K562 (cell line): Measurements from ENCODE around the gene KLK1. TPM values are rescaled to one million over a fixed set of nuclear protein-coding genes. Genes with fewer than 3 reads are reported as not detected.
A peak's percentile ranks its signal among the peaks of the same experiment; 100 is the strongest.

Experiments
- ARID3B ChIP-seq: fragments of 250-450 bp; sonication (Bioruptor Pico); IDR thresholded peaks from 2 replicates; pipeline ENCODE4 v1.4.0; 2020; ENCODE audit warnings: borderline replicate concordance
- ATF6 ChIP-seq: sonication (generic); formaldehyde crosslinking; IDR thresholded peaks from 2 replicates; pipeline ENCODE4 v1.4.0; 2020; ENCODE audit warnings: mild to moderate bottlenecking, missing genetic modification reagents
- ATF7 ChIP-seq: fragments of 450-650 bp; IDR thresholded peaks from 2 replicates; pipeline ENCODE4 v1.7.1; 2014; ENCODE audit warnings: mild to moderate bottlenecking, moderate library complexity
- CREM ChIP-seq: IDR thresholded peaks from 2 replicates; pipeline ENCODE4 v1.6.1; 2014; ENCODE audit warnings: antibody characterized with exemption, low read depth
- CTBP1 ChIP-seq: fragments of 450-650 bp; IDR thresholded peaks from 2 replicates; pipeline ENCODE4 v1.6.1; 2016; ENCODE audit warnings: borderline replicate concordance
- DLX4 ChIP-seq: fragments of 250-450 bp; sonication (Bioruptor Pico); IDR thresholded peaks from 2 replicates; pipeline ENCODE4 v1.6.1; 2021; ENCODE audit warnings: mild to moderate bottlenecking
- E2F4 ChIP-seq: sonication (generic); formaldehyde crosslinking; IDR thresholded peaks from 2 replicates; pipeline ENCODE4 v1.8.0; 2022; ENCODE audit warnings: mild to moderate bottlenecking, low read depth, missing genetic modification reagents
- EP300 ChIP-seq: IDR thresholded peaks from 2 replicates; pipeline ENCODE4 v1.6.1; 2012; ENCODE audit warnings: low read length, improper control_type of control experiment
- ESRRB ChIP-seq: fragments of 250-450 bp; sonication (Bioruptor Pico); IDR thresholded peaks from 2 replicates; pipeline ENCODE4 v1.5.0; 2020; ENCODE audit warnings: mild to moderate bottlenecking, moderate library complexity, borderline replicate concordance
- GABPB1 ChIP-seq: sonication (generic); formaldehyde crosslinking; IDR thresholded peaks from 2 replicates; pipeline ENCODE4 v1.8.0; 2022; ENCODE audit warnings: mild to moderate bottlenecking, missing genetic modification reagents
- GABPB2 ChIP-seq: fragments of 250-450 bp; sonication (Bioruptor Pico); conservative IDR thresholded peaks from 2 replicates; pipeline ENCODE4 v1.5.1; 2021; ENCODE audit warnings: mild to moderate bottlenecking
- HDAC8 ChIP-seq: fragments of 450-650 bp; IDR thresholded peaks from 2 replicates; pipeline ENCODE4 v1.6.1; 2016; ENCODE audit warnings: mild to moderate bottlenecking, missing genetic modification characterization, moderate library complexity, missing compliant biosample characterization
- NCOA6 ChIP-seq: fragments of 450-650 bp; IDR thresholded peaks from 2 replicates; pipeline ENCODE4 v1.6.1; 2017; ENCODE audit warnings: mild to moderate bottlenecking
- NFXL1 ChIP-seq: fragments of 450-650 bp; formaldehyde crosslinking; IDR thresholded peaks from 2 replicates; pipeline ENCODE4 v1.4.0; 2021; ENCODE audit warnings: mild to moderate bottlenecking
- NR2C1 ChIP-seq, 2 experiments: fragments of 450-650 bp; IDR thresholded peaks; 2 replicates each; pipeline ENCODE4 v1.6.1; 2017; ENCODE audit warnings: mild to moderate bottlenecking in 2 of 2, antibody characterized with exemption in 1 of 2, inconsistent platforms in 1 of 2, missing compliant biosample characterization in 1 of 2, missing genetic modification characterization in 1 of 2
- NR3C1 ChIP-seq: sonication (generic); formaldehyde crosslinking; IDR thresholded peaks from 2 replicates; pipeline ENCODE4 v1.8.1; 2022; ENCODE audit warnings: missing genetic modification reagents
- PHF20 ChIP-seq: fragments of 450-650 bp; IDR thresholded peaks from 2 replicates; pipeline ENCODE4 v1.6.1; 2018; ENCODE audit not compliant: partially characterized antibody
- RBFOX2 ChIP-seq: fragments of 200-400 bp; formaldehyde crosslinking; IDR thresholded peaks from 2 replicates; pipeline ENCODE4 v1.6.1; 2017; ENCODE audit warnings: low read depth, mild to moderate bottlenecking, low read length, moderate library complexity
- SAFB ChIP-seq: fragments of 200-400 bp; formaldehyde crosslinking; IDR thresholded peaks from 2 replicates; pipeline ENCODE4 v1.6.1; 2017; ENCODE audit warnings: low read depth, low read length, borderline replicate concordance
- STAT5B ChIP-seq: fragments of 250-450 bp; sonication (Bioruptor Pico); IDR thresholded peaks from 2 replicates; pipeline ENCODE4 v1.8.0; 2021; ENCODE audit warnings: mild to moderate bottlenecking, inconsistent platforms
- TEAD4 ChIP-seq, 2 experiments: sonication (generic) in 1 of 2; formaldehyde crosslinking in 1 of 2; IDR thresholded peaks; 2 replicates each; pipeline versions ENCODE4 v1.6.1 to v1.8.0; 2012 to 2022; ENCODE audit warnings: borderline replicate concordance in 1 of 2, inconsistent platforms in 1 of 2, low read length in 1 of 2, mild to moderate bottlenecking in 1 of 2, missing genetic modification reagents in 1 of 2
- U2AF2 ChIP-seq: fragments of 200-400 bp; formaldehyde crosslinking; optimal IDR thresholded peaks from 2 replicates; pipeline ENCODE3; 2017; ENCODE audit warnings: low read depth, mild to moderate bottlenecking, low read length
- ZNF282 ChIP-seq: sonication (generic); formaldehyde crosslinking; IDR thresholded peaks from 2 replicates; pipeline ENCODE4 v1.8.1; 2023; ENCODE audit warnings: missing genetic modification reagents
- ZNF41 ChIP-seq: fragments of 250-450 bp; sonication (Bioruptor Pico); conservative IDR thresholded peaks from 2 replicates; pipeline ENCODE4 v1.4.0; 2020; ENCODE audit warnings: mild to moderate bottlenecking
- ZNF707 ChIP-seq: fragments of 250-450 bp; sonication (Bioruptor Pico); conservative IDR thresholded peaks from 2 replicates; pipeline ENCODE4 v1.8.0; 2022; ENCODE audit warnings: inconsistent platforms, mild to moderate bottlenecking, moderate library complexity
- polyA plus RNA-seq, 8 experiments: library from polyadenylated mRNA; depleted of rRNA in 4 of 8; stranded (reverse) in 5 of 8; unstranded in 3 of 8; fragments of >200 nt; fragmentation: Nextera tagmentation in 2 of 8; fragmentation: Illumina TruSeq in 1 of 8; extraction: Ambion mirVana in 2 of 8; extraction: Trizol in 1 of 8; gene quantifications; 2 replicates each; pipeline versions ENCODE4 v1.2.1 to v1.2.3, GENCODE V29; 2011 to 2014; ENCODE audit warnings: inconsistent platforms in 1 of 8, missing spikeins in 1 of 8
- total RNA-seq, 7 experiments: library from RNA; depleted of rRNA in 6 of 7; stranded (reverse); fragments of >200 nt in 6 of 7; fragmentation: Illumina TruSeq in 2 of 7; extraction: Trizol in 2 of 7; gene quantifications; 2 replicates each; pipeline versions ENCODE4 v1.2.1 to v1.2.3, GENCODE V29; 2011 to 2021; ENCODE audit warnings: low replicate concordance in 1 of 7

The KLK1 gene
- total and polyA plus RNA-seq, 9 of the 15 experiments (the other 6 are each of a cell fraction or from before 2014, with no cell fraction given): 0.87 to 15.4 (median 9.1) TPM

GRCh38 chr19:50835785-50836542, 12.4 kb upstream of the KLK1 start (continued):
- TF ChIP-seq SAFB (no peak), ATF6 (CRISPR knock-in tag) (no peak), DLX4 (CRISPR knock-in tag) (no peak), RBFOX2 (peak; percentile 81), NCOA6 (peak; percentile 78), E2F4 (CRISPR knock-in tag) (no peak), ATF7 (peak; percentile 81), PHF20 (peak; percentile 40), ZNF707 (CRISPR knock-in tag) (no peak), ZNF41 (no peak), ARID3B (CRISPR knock-in tag) (no peak), GABPB2 (no peak), GABPB1 (CRISPR knock-in tag) (no peak), TEAD4 (IDR thresholded peaks at IDR 0.05; ENCODE audit: low read length) (no peak), TEAD4 (CRISPR knock-in tag; IDR thresholded peaks at IDR 0.05; ENCODE audit: borderline replicate concordance) (no peak), STAT5B (no peak), HDAC8 (0 out of 2 replicates have a peak, but pooled peaks have one; percentile 61), NR2C1 (IDR thresholded peaks at IDR 0.05) (no peak), NR2C1 (tag; IDR thresholded peaks at IDR 0.05) (no peak), NR3C1 (no peak), U2AF2 (no peak), EP300 (no peak), CREM (peak; percentile 92), ESRRB (no peak), NFXL1 (CRISPR knock-in tag) (no peak), CTBP1 (peak; percentile 93), ZNF282 (CRISPR knock-in tag) (no peak)
